Keratinocyte (primary cell): ENCODE measurements around the gene CD81. TPM values are rescaled to one million over a fixed set of nuclear protein-coding genes. Genes with fewer than 3 reads are reported as not detected.

ENCODE experiments used
- DNase-seq: peaks from one replicate; pipeline ENCODE4 v3.0.0-alpha.2; 2011; ENCODE audit warnings: low read depth, missing footprints, low spot score
- FAIRE-seq: peaks from 2 replicates; lab custom pipeline; 2011; peaks lifted over from hg19 to GRCh38; lab: Jason Lieb, UNC
- H2AFZ ChIP-seq: 2 replicates; pipeline ENCODE4 v1.6.0; 2012; ENCODE audit warnings: low read length, control low read depth, inconsistent platforms; ENCODE audit not compliant: control insufficient read depth
- H3K27ac ChIP-seq: 2 replicates; pipeline ENCODE4 v1.5.1; 2011; ENCODE audit warnings: low read length; ENCODE audit not compliant: control insufficient read depth, insufficient read depth
- H3K27me3 ChIP-seq: 3 replicates; pipeline ENCODE4 v1.6.0; 2011; ENCODE audit warnings: low read length; ENCODE audit not compliant: control insufficient read depth, insufficient read depth; ENCODE audit errors: extremely low read depth
- H3K36me3 ChIP-seq, 2 experiments: 2 replicates in 1 of 2; 3 replicates in 1 of 2; pipeline ENCODE4 v1.5.1; 2011; ENCODE audit warnings: low read length in 2 of 2, mild to moderate bottlenecking in 1 of 2; ENCODE audit not compliant: control insufficient read depth in 2 of 2, insufficient read depth in 2 of 2; ENCODE audit errors: extremely low read depth in 1 of 2
- H3K4me1 ChIP-seq: 3 replicates; pipeline ENCODE4 v1.5.1; 2011; ENCODE audit warnings: low read length; ENCODE audit not compliant: control insufficient read depth, insufficient read depth; ENCODE audit errors: extremely low read depth
- H3K4me2 ChIP-seq: 3 replicates; pipeline ENCODE4 v1.6.0; 2011; ENCODE audit warnings: low read depth, low read length; ENCODE audit not compliant: control insufficient read depth, insufficient read depth; ENCODE audit errors: extremely low read depth
- H3K4me3 ChIP-seq, 3 experiments: fragments of 200-600 bp in 1 of 3; sonication (generic) in 1 of 3; 2 replicates in 2 of 3; 3 replicates in 1 of 3; pipeline ENCODE4 v1.5.1; 2011 to 2016; ENCODE audit warnings: low read length in 3 of 3, mild to moderate bottlenecking in 3 of 3, control low read depth in 2 of 3, inconsistent platforms in 1 of 3, low read depth in 1 of 3, mixed read lengths in 1 of 3, mixed run types in 1 of 3, moderate library complexity in 1 of 3; ENCODE audit not compliant: control insufficient read depth in 2 of 3, insufficient read depth in 2 of 3; ENCODE audit errors: extremely low read depth in 1 of 3
- H3K79me2 ChIP-seq: 2 replicates; pipeline ENCODE4 v1.6.0; 2012; ENCODE audit warnings: low read length; ENCODE audit not compliant: control insufficient read depth, insufficient read depth
- H3K9ac ChIP-seq: 3 replicates; pipeline ENCODE4 v1.6.0; 2011; ENCODE audit warnings: low read length; ENCODE audit not compliant: control insufficient read depth, insufficient read depth; ENCODE audit errors: extremely low read depth
- H3K9me1 ChIP-seq: 3 replicates; pipeline ENCODE4 v1.6.0; 2011; ENCODE audit warnings: low read length; ENCODE audit not compliant: control insufficient read depth, insufficient read depth; ENCODE audit errors: extremely low read depth
- H3K9me3 ChIP-seq: 2 replicates; pipeline ENCODE4 v1.5.1; 2012; ENCODE audit warnings: low read depth, low read length; ENCODE audit not compliant: control insufficient read depth
- H4K20me1 ChIP-seq: 3 replicates; pipeline ENCODE4 v1.6.0; 2011; ENCODE audit warnings: low read length; ENCODE audit not compliant: control insufficient read depth, insufficient read depth; ENCODE audit errors: extremely low read depth
- CTCF ChIP-seq, 3 experiments: IDR thresholded peaks in 1 of 3; conservative IDR thresholded peaks in 1 of 3; optimal IDR thresholded peaks in 1 of 3; 2 replicates in 2 of 3; 3 replicates in 1 of 3; pipeline versions ENCODE3 to v1.5.1; 2011; ENCODE audit warnings: low read length in 3 of 3, mild to moderate bottlenecking in 3 of 3, moderate library complexity in 2 of 3, control low read depth in 1 of 3, inconsistent platforms in 1 of 3; ENCODE audit not compliant: insufficient read depth in 2 of 3; ENCODE audit errors: extremely low read depth in 1 of 3
- EZH2 ChIP-seq: IDR thresholded peaks from one replicate; pipeline ENCODE4 v1.6.1; 2012; ENCODE audit warnings: inconsistent platforms, mild to moderate bottlenecking, low read length, moderate library complexity
- dilution Hi-C: fragments of 300-500 bp; cut with MboI; formaldehyde crosslinking; loops from one replicate; pipeline ENCODE4 v1.7.0; 2020; ENCODE audit warnings: low sequenced_read_pairs; ENCODE audit not compliant: extremely low pct_ligation_motif_present
- polyA plus RNA-seq, 5 experiments: library from polyadenylated mRNA; depleted of rRNA in 3 of 5; stranded (reverse) in 3 of 5; stranded (forward) in 1 of 5; unstranded in 1 of 5; fragments of >200 nt; gene quantifications; 1 replicate in 1 of 5; 2 replicates in 3 of 5; 3 replicates in 1 of 5; pipeline versions ENCODE4 v1.2.1 to v1.2.3, GENCODE V29; 2011 to 2012; ENCODE audit warnings: missing spikeins in 2 of 5, low read depth in 1 of 5, low replicate concordance in 1 of 5

The CD81 gene
- polyA plus RNA-seq, 1 donor (not counting 4 experiments of a cell fraction or from before 2014, with no cell fraction given), result 194 TPM

DNA sequence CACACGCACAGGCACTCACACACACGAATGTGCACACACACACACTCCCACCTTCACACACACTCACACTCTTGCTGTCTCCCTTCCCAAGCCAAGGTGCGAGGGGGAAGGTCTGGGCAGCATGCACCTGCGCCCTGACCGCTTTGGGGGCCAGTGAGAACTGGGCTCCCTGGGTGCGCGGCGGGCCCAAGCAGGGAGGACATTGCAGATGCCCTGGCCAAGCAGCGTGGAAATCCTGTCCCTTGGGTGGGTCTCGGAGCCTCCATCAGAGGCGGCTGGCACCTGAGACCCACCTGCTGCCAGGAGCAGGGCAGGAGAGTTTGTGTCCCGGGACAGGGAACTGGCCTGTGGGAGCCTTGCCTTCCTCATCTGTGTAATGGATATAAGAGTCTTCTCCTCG, 3.3 kb downstream of the CD81 start:
- FAIRE-seq, result no peak
- H3K27me3 ChIP-seq, result no peaks in the 10 kb centered on the region
- H3K4me3 ChIP-seq, result no peak overlapping the region
- no peak overlapping the region for H2AFZ ChIP-seq
- H3K79me2 ChIP-seq, result peaks cover 77% of the 10 kb centered on the region
- no peaks in the 10 kb centered on the region for H3K9me1 ChIP-seq
- no peak overlapping the region for H3K9ac ChIP-seq
- DNase-seq, result no peak
- TF ChIP-seq EZH2, result no peak
- no peak for TF ChIP-seq CTCF (optimal IDR thresholded peaks at IDR 0.05 in 1 of 3, IDR thresholded peaks at IDR 0.05 in 1 of 3, conservative IDR thresholded peaks at IDR 0.05 in 1 of 3; ENCODE audit: extremely low read depth in 1 of 3, insufficient read depth in 2 of 3, low read length in 3 of 3)
- no peak overlapping the region for H3K27ac ChIP-seq
- no peak overlapping the region for H3K4me2 ChIP-seq
- peaks cover 40% of the 10 kb centered on the region for H3K4me1 ChIP-seq
- peaks cover 15 to 16% of the 10 kb centered on the region in 2 experiments for H3K36me3 ChIP-seq
- dilution Hi-C loops, result no loop called here
- no peaks in the 10 kb centered on the region for H3K9me3 ChIP-seq
- H4K20me1 ChIP-seq, result peaks cover 52% of the 10 kb centered on the region

- peaks cover 17 to 19% of the 10 kb centered on the region in 2 experiments for H3K36me3 ChIP-seq
- no peak overlapping the region for H3K4me2 ChIP-seq
- no peaks in the 10 kb centered on the region for H3K9me1 ChIP-seq
- no peak overlapping the region for H2AFZ ChIP-seq
- peaks cover 43% of the 10 kb centered on the region for H3K4me1 ChIP-seq
- dilution Hi-C loops, result no loop called here
- H3K27ac ChIP-seq, result no peak overlapping the region
- H3K27me3 ChIP-seq, result no peaks in the 10 kb centered on the region
- peaks cover 56% of the 10 kb centered on the region for H4K20me1 ChIP-seq
- DNase-seq (no peak), FAIRE-seq (no peak)
- TF ChIP-seq EZH2 (no peak), CTCF (optimal IDR thresholded peaks at IDR 0.05 in 1 of 3, IDR thresholded peaks at IDR 0.05 in 1 of 3, conservative IDR thresholded peaks at IDR 0.05 in 1 of 3; ENCODE audit: extremely low read depth in 1 of 3, insufficient read depth in 2 of 3, low read length in 3 of 3) (no peak)
- peaks cover 82% of the 10 kb centered on the region for H3K79me2 ChIP-seq
- H3K9me3 ChIP-seq, result no peaks in the 10 kb centered on the region
- no peak overlapping the region for H3K9ac ChIP-seq
- H3K4me3 ChIP-seq, result no peak overlapping the region
Observed at GRCh38 chr11:2380807-2381350, 3.8 kb downstream of the CD81 start.
